ENCODE results near the gene GDPGP1. TPM values are rescaled to one million over a fixed set of nuclear protein-coding genes. Genes with fewer than 3 reads are reported as not detected.

The GDPGP1 gene
- total and polyA plus RNA-seq, 9 of the 15 experiments (the other 6 are each of a cell fraction or from before 2014, with no cell fraction given) = 0.78 to 6.1 (median 2.8) TPM

GRCh38 chr15:90248789-90249202 lies 14.8 kb downstream of the GDPGP1 start (continued):
- TF ChIP-seq ZNF318 (IDR thresholded peaks at IDR 0.05; ENCODE audit: borderline replicate concordance in 1 of 2, low read depth in 1 of 2) = no peak
- TF ChIP-seq HDAC6 (IDR thresholded peaks at IDR 0.05; ENCODE audit: low read depth, low read length) = no peak
- no peak for TF ChIP-seq POLR2G (IDR thresholded peaks at IDR 0.05; ENCODE audit: low read depth, low read length)
- no peak for TF ChIP-seq CTCFL (IDR thresholded peaks at IDR 0.05; ENCODE audit: borderline replicate concordance, insufficient read depth, low read depth, low read length, poor library complexity, severe bottlenecking)
- 0 out of 2 replicates have a peak, but pooled peaks have one; percentile 0 for TF ChIP-seq ZNF511 (CRISPR knock-in tag; IDR thresholded peaks at IDR 0.05)
- TF ChIP-seq ZNF263 (CRISPR knock-in tag; IDR thresholded peaks at IDR 0.05; ENCODE audit: borderline replicate concordance) = no peak
- TF ChIP-seq USF2 (CRISPR knock-in tag; IDR thresholded peaks at IDR 0.05) = 0 out of 2 replicates have a peak, but pooled peaks have one; percentile 30
- TF ChIP-seq CSDE1 (IDR thresholded peaks at IDR 0.05) = no peak
- TF ChIP-seq ZNF717 (CRISPR knock-in tag; IDR thresholded peaks at IDR 0.05) = no peak
- no peak for TF ChIP-seq ZNF589 (CRISPR knock-in tag; IDR thresholded peaks at IDR 0.05; ENCODE audit: low read depth)
- no peak for TF ChIP-seq NONO (IDR thresholded peaks at IDR 0.05; ENCODE audit: low read depth in 2 of 2, low read length in 1 of 2)
- peak; percentile 61; the same call in 1 of the 2 replicates for TF ChIP-seq USF1 (CRISPR knock-in tag; IDR thresholded peaks at IDR 0.05)

All from K562 (cell line).